ENCODE results near the gene SGPP1.

DNA sequence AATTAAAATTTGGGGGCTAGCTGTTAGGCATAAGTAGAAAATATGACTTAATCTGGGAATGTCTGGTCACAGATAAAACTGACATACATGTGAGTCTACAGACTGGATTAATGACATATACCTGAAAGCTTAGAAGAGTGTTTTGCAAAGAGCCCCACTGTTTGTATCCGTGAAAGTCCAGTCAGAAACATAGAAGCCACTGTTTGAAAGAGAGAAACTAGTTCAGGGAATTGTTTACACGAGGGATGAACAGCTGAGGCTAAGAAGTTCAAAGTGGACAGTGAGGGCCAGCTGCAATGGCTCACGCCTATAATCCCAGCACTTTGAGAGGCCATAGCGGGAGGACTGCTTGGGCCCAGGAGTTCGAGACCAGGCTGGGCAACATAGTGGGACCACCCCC is 36.2 kb upstream of the SGPP1 start:
- no peak for TF ChIP-seq POLR2A (IDR thresholded peaks at IDR 0.05; ENCODE audit: low read length)
- TF ChIP-seq GATA1 (IDR thresholded peaks at IDR 0.05; ENCODE audit: low read depth, low read length), result no peak
